Aorta (tissue), 5 donors: ENCODE results near the gene BICC1. TPM values are rescaled to one million over a fixed set of nuclear protein-coding genes. Genes with fewer than 3 reads are reported as not detected.

Source experiments
- ATAC-seq: fragments of 200-7000 bp; cut with Tn5 transposase; one replicate; pipeline ENCODE4 v1.9.1; 2022; ENCODE audit warnings: moderate library complexity; ENCODE audit not compliant: low FRiP score
- DNase-seq, 2 donors: peaks; one replicate each; pipeline ENCODE4 v3.0.0-alpha.2; 2020
- H3K27ac ChIP-seq, 2 donors: one replicate each; pipeline ENCODE4 v1.5.1; 2013; ENCODE audit warnings: low read length in 2 of 2, mild to moderate bottlenecking in 2 of 2, moderate library complexity in 2 of 2, control low read depth in 1 of 2, inconsistent platforms in 1 of 2, low read depth in 1 of 2
- H3K27me3 ChIP-seq, 2 donors: one replicate each; pipeline ENCODE4 v1.6.1; 2013; ENCODE audit warnings: control low read depth in 1 of 2, low read length in 1 of 2, mild to moderate bottlenecking in 1 of 2, moderate library complexity in 1 of 2; ENCODE audit not compliant: insufficient read depth in 2 of 2, control insufficient read depth in 1 of 2
- H3K36me3 ChIP-seq, 2 donors: one replicate each; pipeline ENCODE4 v1.6.1; 2013; ENCODE audit warnings: control low read depth in 1 of 2, low read length in 1 of 2, mild to moderate bottlenecking in 1 of 2; ENCODE audit not compliant: insufficient read depth in 2 of 2, control insufficient read depth in 1 of 2
- H3K4me1 ChIP-seq, 2 donors: one replicate each; pipeline ENCODE4 v1.6.1; 2013; ENCODE audit warnings: low read length in 2 of 2, control low read depth in 1 of 2, mild to moderate bottlenecking in 1 of 2, moderate library complexity in 1 of 2; ENCODE audit not compliant: insufficient read depth in 2 of 2, control insufficient read depth in 1 of 2
- H3K4me3 ChIP-seq, 2 donors: one replicate each; pipeline ENCODE4 v1.5.1; 2013; ENCODE audit warnings: low read length in 2 of 2, control low read depth in 1 of 2, mild to moderate bottlenecking in 1 of 2
- H3K9me3 ChIP-seq: one replicate; pipeline ENCODE4 v1.6.1; 2013; ENCODE audit warnings: mild to moderate bottlenecking, low read length; ENCODE audit not compliant: control insufficient read depth
- WGBS, 2 donors: extraction: QIAGEN DNeasy Blood & Tissue Kit; methylation state at CpG; one replicate each; pipeline ENCODE4 v1.1.7; 2013; 5-methylcytosine and 5-hydroxymethylcytosine counted together
- intact Hi-C, 2 donors: fragments of 100-400 bp; cut with DNase I; formaldehyde crosslinking; loops; one replicate each; pipeline versions ENCODE4 v1.14.2 to v1.15.0; 2022
- polyA plus RNA-seq, 2 donors: library from polyadenylated mRNA; stranded (reverse); fragments of 200-250 nt; gene quantifications; one replicate each; pipeline ENCODE4 v1.2.3, GENCODE V29; 2013
- total RNA-seq, 2 donors: library from RNA; stranded (reverse); fragmentation: NEBNext Ultra II Directional; extraction: Animal tissue kit (Norgen Biotek cat#: 25700); gene quantifications; one replicate each; pipeline ENCODE4 v1.2.1, GENCODE V29; 2021
- donor health status: healthy with polysubstance abuse.
- donor health status: Bipolar disorder and iron deficiency.
- donor health status: DM: no; HTN: no; CAD: no.
- donor health status: DM: no; HTN: no; CAD: no.
- donor health status: DM: yes; HTN: yes; CAD: no.

BICC1 gene
- total and polyA plus RNA-seq, 4 donors, result 3.8 to 46.8 (median 13.9) TPM

DNA sequence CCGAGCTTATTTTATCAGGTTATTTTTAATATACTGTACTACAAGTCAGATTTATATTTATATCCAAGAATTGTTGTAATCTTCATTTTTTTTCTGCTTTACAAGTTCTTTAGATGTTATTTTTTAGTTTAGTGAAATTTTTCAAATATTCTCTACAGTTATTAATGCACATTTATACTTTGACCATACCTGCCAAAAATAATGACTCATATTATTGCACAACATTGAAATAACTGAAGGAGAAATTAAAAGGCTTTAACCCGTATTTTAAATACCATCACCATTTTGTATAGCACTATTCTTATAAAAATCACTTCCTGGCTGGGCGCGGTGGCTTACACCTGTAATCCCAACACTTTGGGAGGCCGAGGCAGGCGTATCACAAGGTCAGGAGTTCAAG, 278.5 kb downstream of the BICC1 start:
- 6 to 26% methylated on average over 6 of the region's 6 CpGs for WGBS, 2 donors
- intact Hi-C loops, result loop anchor here in 1 of 2 donors (2.0 kb wide), 1 partner anchor 66 kb away; no protein-coding TSS in a partner anchor
- Histone ChIP-seq H3K27me3 (no peaks in the 10 kb centered on the region), H3K4me3 (no peak overlapping the region), H3K36me3 (no peaks in the 10 kb centered on the region), H3K4me1 (no peaks in the 10 kb centered on the region), H3K27ac (peak overlapping the region in 1 of 2 donors; percentile 12), H3K9me3 (no peaks in the 10 kb centered on the region)
- DNase-seq, result no peak
- peak; percentile 70 for ATAC-seq

DNA sequence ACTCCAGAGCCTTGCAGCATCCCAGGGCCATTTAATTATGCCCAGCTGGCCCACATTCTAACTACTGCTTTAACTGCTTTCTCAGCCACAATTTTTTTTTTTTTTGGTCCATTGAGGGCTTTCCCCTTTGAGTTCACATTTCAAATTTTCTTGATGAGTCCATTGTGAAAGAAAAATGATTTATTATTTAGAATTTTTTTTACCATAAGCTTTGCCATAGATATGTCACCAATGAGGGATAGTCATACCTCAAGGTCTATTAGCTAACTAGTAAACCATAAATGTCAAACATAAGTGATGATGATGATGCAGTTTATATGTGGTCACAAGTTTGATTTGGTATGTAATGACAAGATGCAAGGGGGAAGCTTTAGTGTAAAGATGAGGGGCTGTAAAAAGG, 282.9 kb downstream of the BICC1 start:
- Histone ChIP-seq H3K27me3 (no peaks in the 10 kb centered on the region), H3K36me3 (no peaks in the 10 kb centered on the region), H3K4me1 (no peaks in the 10 kb centered on the region), H3K4me3 (no peak overlapping the region), H3K9me3 (no peaks in the 10 kb centered on the region), H3K27ac (no peak overlapping the region)
- no peak for ATAC-seq
- DNase-seq, result no peak
- intact Hi-C loops, result no loop called here

DNA sequence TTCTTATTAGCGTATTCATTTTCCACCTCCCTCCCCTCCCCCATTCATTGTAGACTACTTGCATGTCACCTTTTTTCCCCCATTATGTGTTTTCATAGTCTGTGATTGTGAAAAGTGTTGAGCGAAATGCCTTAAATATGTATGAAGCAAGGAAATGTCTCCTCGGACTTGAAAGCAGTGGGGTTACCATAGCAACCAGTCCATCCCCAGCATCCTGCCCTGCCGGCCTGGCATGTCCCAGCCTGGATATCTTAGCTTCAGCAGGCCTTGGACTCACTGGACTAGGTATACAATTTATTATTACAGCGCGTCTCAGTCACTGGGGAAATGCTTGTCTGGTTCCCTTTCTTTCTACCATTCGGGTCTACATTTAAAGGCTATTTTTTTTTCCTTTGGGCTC, 283.6 kb downstream of the BICC1 start:
- Histone ChIP-seq H3K4me3 (no peak overlapping the region), H3K4me1 (no peaks in the 10 kb centered on the region), H3K27ac (no peak overlapping the region), H3K9me3 (no peaks in the 10 kb centered on the region), H3K36me3 (no peaks in the 10 kb centered on the region), H3K27me3 (no peaks in the 10 kb centered on the region)
- DNase-seq, result no peak
- 93% methylated on average over 7 of the region's 7 CpGs for WGBS, 2 donors
- no peak for ATAC-seq
- intact Hi-C loops, result no loop called here

DNA sequence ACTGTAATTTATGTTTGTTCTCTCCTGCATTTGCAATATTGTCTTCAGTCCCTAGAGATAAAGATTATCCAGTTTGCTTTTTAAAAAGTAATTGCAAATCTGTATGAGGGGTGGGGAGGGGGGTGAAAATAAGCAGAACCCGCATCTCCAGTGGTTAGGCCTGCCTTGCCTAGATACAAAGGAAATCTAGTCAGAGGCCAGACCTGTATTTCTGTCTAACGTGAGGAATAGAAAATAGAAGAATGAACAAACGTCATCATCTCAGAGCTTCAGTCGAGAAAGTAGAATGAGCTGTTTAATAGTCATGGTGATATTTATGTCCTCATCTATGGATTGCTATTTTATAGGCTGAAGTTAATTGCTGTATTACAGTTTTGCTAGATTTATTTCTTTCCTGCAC, 284.2 kb downstream of the BICC1 start:
- H3K4me3 ChIP-seq, result no peak overlapping the region
- H3K36me3 ChIP-seq, result no peaks in the 10 kb centered on the region
- H3K4me1 ChIP-seq, result no peaks in the 10 kb centered on the region
- H3K9me3 ChIP-seq, result no peaks in the 10 kb centered on the region
- ATAC-seq (no peak), DNase-seq (no peak)
- no peak overlapping the region for H3K27ac ChIP-seq
- 75 to 89% methylated on average over 4 of the region's 4 CpGs for WGBS, 2 donors
- intact Hi-C loops, result no loop called here
- H3K27me3 ChIP-seq, result no peaks in the 10 kb centered on the region

DNA sequence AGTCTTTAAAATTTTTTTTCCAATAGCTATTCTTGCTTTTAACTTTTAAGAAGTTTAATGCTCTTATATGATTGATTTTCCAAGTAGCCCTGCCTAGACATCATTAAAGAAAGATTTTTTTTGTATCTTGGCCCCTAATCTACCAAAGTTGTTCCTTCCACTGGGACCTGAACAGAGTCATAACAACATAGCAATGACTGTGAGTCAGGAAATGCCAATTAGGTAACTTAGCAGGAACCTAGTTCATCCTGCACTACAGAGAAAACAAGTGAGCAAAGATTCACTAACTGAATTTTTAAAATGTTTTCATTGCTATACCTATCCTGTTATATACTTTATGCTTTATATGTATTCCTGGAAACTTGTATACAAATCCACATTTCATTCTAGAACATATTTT, 284.7 kb downstream of the BICC1 start:
- Histone ChIP-seq H3K27me3 (no peaks in the 10 kb centered on the region), H3K9me3 (no peaks in the 10 kb centered on the region), H3K4me1 (no peaks in the 10 kb centered on the region), H3K4me3 (no peak overlapping the region), H3K36me3 (no peaks in the 10 kb centered on the region), H3K27ac (no peak overlapping the region)
- DNase-seq (no peak), ATAC-seq (no peak)
- intact Hi-C loops, result no loop called here

DNA sequence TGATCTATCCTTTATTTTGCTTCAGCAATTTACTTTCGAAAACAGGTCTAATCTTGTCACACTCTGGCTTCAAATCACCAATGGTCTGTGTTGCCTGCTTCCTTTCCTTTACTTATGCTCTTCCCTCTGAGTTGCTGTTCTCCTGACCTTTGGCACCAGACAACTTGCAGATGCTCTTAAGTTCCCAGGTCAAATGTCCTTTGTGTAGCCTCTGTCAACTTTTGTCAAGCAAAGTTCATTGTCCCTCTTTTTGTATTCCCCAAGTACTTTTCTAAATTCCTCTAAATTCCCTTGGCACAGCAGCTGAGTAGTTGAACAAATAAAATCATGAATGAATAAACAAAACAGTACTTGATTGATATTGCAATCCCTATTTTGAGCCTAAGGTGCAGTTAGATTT, 289.4 kb downstream of the BICC1 start:
- H3K27me3 ChIP-seq, result no peaks in the 10 kb centered on the region
- H3K27ac ChIP-seq, result no peak overlapping the region
- DNase-seq, result no peak
- no peaks in the 10 kb centered on the region for H3K36me3 ChIP-seq
- intact Hi-C loops, result no loop called here
- no peaks in the 10 kb centered on the region for H3K9me3 ChIP-seq
- no peaks in the 10 kb centered on the region for H3K4me1 ChIP-seq
- ATAC-seq, result no peak
- H3K4me3 ChIP-seq, result no peak overlapping the region
- 90 to 91% methylated on average over 1 of the region's 1 CpG for WGBS, 2 donors

DNA sequence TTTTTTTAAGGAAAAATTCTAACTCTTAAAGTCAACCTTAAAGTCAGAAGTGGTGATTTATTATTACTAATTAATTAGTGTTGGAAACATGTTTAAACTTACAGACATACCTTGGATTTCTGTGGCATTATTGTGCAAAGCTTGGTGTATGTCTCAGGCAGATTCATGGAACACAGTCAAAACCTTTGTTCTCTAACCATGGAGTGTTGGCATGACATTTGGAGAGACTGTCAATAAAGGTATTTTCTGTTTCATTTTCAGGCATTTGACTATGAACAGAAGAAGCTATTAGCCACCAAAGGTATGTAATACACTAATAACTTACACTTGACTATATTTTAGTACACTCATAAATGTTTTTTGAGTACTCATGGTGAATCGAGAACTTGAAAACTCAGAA, 293.7 kb downstream of the BICC1 start:
- Histone ChIP-seq H3K27ac (no peak overlapping the region), H3K27me3 (no peaks in the 10 kb centered on the region), H3K4me3 (no peak overlapping the region), H3K4me1 (no peaks in the 10 kb centered on the region), H3K9me3 (no peaks in the 10 kb centered on the region), H3K36me3 (no peaks in the 10 kb centered on the region)
- WGBS, 2 donors, result 97 to 98% methylated on average over 1 of the region's 1 CpG
- intact Hi-C loops, result no loop called here
- ATAC-seq, result no peak
- no peak for DNase-seq

DNA sequence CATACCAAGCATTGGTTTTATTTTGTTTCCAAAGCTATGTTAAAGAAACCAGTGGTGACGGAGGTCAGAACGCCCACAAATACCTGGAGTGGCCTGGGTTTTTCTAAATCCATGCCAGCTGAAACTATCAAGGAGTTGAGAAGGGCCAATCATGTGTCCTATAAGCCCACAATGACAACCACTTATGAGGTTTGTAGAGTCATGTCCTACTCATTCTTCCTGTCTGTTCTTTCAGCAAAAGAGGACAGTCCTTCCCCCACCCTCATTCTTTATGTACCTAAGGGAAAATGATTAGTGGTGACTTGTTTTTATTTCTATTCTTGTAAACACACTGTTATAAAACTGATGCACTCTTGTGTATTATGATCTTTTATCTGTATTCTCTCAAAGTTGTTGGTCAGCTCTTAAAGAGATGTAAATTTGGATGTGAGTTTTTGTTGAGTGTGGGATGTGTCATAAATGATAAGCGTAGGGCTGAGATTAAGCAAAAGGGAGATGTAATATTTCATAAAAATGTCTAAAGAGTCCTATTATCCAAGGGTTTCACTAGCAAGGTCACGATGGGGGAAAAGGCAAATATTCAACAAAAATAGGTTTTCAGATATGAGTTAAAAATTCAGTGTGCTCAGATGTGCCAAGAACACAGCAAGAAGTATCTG, 294.4 kb downstream of the BICC1 start:
- intact Hi-C loops, result no loop called here
- Histone ChIP-seq H3K27ac (no peak overlapping the region), H3K27me3 (no peaks in the 10 kb centered on the region), H3K4me1 (no peaks in the 10 kb centered on the region), H3K4me3 (no peak overlapping the region), H3K36me3 (no peaks in the 10 kb centered on the region), H3K9me3 (no peaks in the 10 kb centered on the region)
- DNase-seq (no peak), ATAC-seq (peak; percentile 25)
- WGBS, 2 donors, result 68 to 72% methylated on average over 4 of the region's 4 CpGs

DNA sequence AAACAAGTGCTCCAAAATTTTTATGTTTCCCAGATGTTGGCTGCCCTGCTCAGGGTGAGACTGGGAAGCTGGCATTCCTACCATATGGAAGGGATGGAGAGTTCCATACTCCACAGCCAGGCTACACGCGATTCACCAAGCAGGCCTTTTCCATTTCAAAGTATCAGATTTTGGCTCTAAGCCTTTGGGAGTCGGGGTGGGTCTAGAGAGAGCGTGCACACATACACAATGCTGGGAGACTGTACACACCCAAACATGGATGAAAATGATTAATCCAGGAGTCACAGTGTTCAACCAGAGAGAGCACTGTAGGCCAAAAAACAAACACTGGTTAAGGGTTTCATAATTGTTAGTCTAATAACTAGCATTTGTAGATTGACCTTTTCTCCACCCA, 295.0 kb downstream of the BICC1 start:
- Histone ChIP-seq H3K36me3 (no peaks in the 10 kb centered on the region), H3K27ac (no peak overlapping the region), H3K27me3 (no peaks in the 10 kb centered on the region), H3K4me1 (no peaks in the 10 kb centered on the region), H3K4me3 (no peak overlapping the region), H3K9me3 (no peaks in the 10 kb centered on the region)
- ATAC-seq (peak; percentile 85), DNase-seq (peak in 1 of 2 donors; percentile 47)
- intact Hi-C loops, result no loop called here
- 34 to 37% methylated on average over 4 of the region's 4 CpGs for WGBS, 2 donors
